GM19468 (cell line): Measurements from ENCODE around the gene MRPS26.
"Not testable (repeated sequence)": the region's sequence is repeated elsewhere in the genome, so short reads cannot be mapped to it uniquely, and the experiment has no call there.

Source experiments
- ATAC-seq: cut with Tn5 transposase; IDR thresholded peaks from one replicate; pipeline ENCODE4 v1.9.1; 2021; ENCODE audit warnings: mild to moderate bottlenecking, moderate library complexity, moderate number of reproducible peaks; ENCODE audit not compliant: unreplicated experiment; ENCODE audit errors: extremely low read depth

The MRPS26 gene

GRCh38 chr20:3040086-3040485 is 5.8 kb upstream of the MRPS26 start:
- no peak for ATAC-seq

GRCh38 chr20:3041854-3042409 is 3.9 kb upstream of the MRPS26 start:
- ATAC-seq = no peak

GRCh38 chr20:3042625-3043024 is 3.2 kb upstream of the MRPS26 start:
- no peak for ATAC-seq

- ATAC-seq = no peak
Observed at GRCh38 chr20:3043322-3043721, 2.5 kb upstream of the MRPS26 start, which contains the start of gene GNRH2. GNRH2 (plus strand) TSS chr20:3043622; CDS start chr20:3044415, 793 bp downstream.

- ATAC-seq = no peak
Observed at GRCh38 chr20:3044336-3044965, 1.4 kb upstream of the MRPS26 start.

GRCh38 chr20:3045042-3045815 is 623 bp upstream of the MRPS26 start:
- ATAC-seq = no peak

GRCh38 chr20:3046677-3047462 is 1.0 kb downstream of the MRPS26 start:
- no peak for ATAC-seq

GRCh38 chr20:3047486-3048419 is 1.9 kb downstream of the MRPS26 start:
- no peak for ATAC-seq

- ATAC-seq = no peak
Observed at GRCh38 chr20:3051385-3052019, 5.7 kb downstream of the MRPS26 start.

- ATAC-seq = no peak
Observed at GRCh38 chr20:3059489-3059888, 13.6 kb downstream of the MRPS26 start.

- ATAC-seq = not testable (repeated sequence)
Observed at GRCh38 chr20:3064119-3064518, 18.3 kb downstream of the MRPS26 start.

GRCh38 chr20:3067139-3068014 is 21.5 kb downstream of the MRPS26 start:
- ATAC-seq = no peak

- no peak for ATAC-seq
Observed at GRCh38 chr20:3068075-3068474, 22.2 kb downstream of the MRPS26 start.

- ATAC-seq = no peak
Observed at GRCh38 chr20:3068986-3069900, 23.4 kb downstream of the MRPS26 start.

- ATAC-seq = no peak
Observed at GRCh38 chr20:3070725-3071124, 24.9 kb downstream of the MRPS26 start.

- ATAC-seq = no peak
Observed at GRCh38 chr20:3071266-3071609, 25.4 kb downstream of the MRPS26 start.
